Chondrocyte (in vitro differentiated cells): ENCODE results near the gene HYCC2. TPM values are rescaled to one million over a fixed set of nuclear protein-coding genes. Genes with fewer than 3 reads are reported as not detected.
"Not testable (repeated sequence)": the region's sequence is repeated elsewhere in the genome, so short reads cannot be mapped to it uniquely, and the experiment has no call there.

Experiments
- DNase-seq: peaks from one replicate; pipeline ENCODE4 v3.0.0; 2021; ENCODE audit warnings: mixed read lengths, low spot score
- H3K27ac Mint-ChIP-seq: one replicate; pipeline ENCODE4 v1.8.0; 2021; ENCODE audit warnings: mild to moderate bottlenecking, moderate library complexity, mixed read lengths; ENCODE audit not compliant: unreplicated experiment
- H3K27me3 Mint-ChIP-seq: 2 replicates; pipeline ENCODE4 v1.8.0; 2021; ENCODE audit warnings: low read depth, mixed read lengths
- H3K36me3 Mint-ChIP-seq: 2 replicates; pipeline ENCODE4 v1.8.0; 2021; ENCODE audit warnings: low read depth, mixed read lengths
- H3K4me1 Mint-ChIP-seq: 2 replicates; pipeline ENCODE4 v1.8.0; 2021; ENCODE audit warnings: low read depth, mild to moderate bottlenecking, mixed read lengths
- H3K4me3 Mint-ChIP-seq: one replicate; pipeline ENCODE4 v1.8.0; 2021; ENCODE audit warnings: mild to moderate bottlenecking, moderate library complexity, mixed read lengths; ENCODE audit not compliant: unreplicated experiment
- H3K9me3 Mint-ChIP-seq: 2 replicates; pipeline ENCODE4 v1.8.0; 2021; ENCODE audit warnings: low read depth, mixed read lengths
- total RNA-seq: library from RNA; stranded (reverse); gene quantifications from 3 replicates; pipeline ENCODE4 v1.2.1, GENCODE V29; 2021
- TF ChIP-seq, protein P1 (sequence below): fragments of 200-600 bp; sonication (generic); IDR thresholded peaks from 2 replicates; pipeline ENCODE4 v1.5.0; 2021; ENCODE audit warnings: antibody characterized with exemption, mild to moderate bottlenecking, moderate library complexity

Gene HYCC2
- total RNA-seq, 1 donor from 2014 or later = 12.0 TPM

DNA sequence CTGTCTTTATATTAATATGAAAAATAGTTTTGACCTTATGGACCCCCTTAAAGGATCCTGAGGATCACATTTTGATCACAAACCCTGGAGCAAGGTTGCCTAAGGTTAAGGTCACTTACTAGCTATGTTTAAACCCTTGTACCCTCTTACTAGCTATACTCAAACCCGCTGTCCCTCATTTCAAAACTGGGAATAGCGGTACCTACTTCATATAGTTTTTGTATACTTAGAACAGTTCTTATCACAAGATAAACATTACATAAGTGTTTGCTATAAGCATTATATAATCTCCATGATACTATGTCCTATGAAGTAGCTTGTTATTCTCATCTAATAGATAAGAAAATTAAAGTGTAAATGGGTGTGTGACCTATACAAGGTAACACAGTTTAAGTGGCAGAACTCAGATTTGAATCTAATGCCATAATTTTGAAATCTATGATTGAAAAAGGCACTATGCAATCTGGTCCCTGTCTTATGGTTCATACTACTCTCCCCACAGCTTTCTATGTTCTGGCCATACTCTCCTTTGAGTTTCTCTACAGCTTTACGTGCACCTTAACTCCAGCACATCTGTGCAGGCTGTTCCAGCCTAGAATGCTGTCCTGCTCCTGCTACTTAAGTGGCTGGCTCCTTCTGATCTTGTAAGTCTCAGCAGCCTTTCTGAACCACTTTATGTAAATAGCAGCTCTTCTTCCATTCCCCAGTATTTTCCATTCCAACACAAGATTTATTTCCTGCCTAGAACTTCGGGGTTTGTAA, 30.4 kb downstream of the HYCC2 start:
- TF ChIP-seq, protein P1, sequence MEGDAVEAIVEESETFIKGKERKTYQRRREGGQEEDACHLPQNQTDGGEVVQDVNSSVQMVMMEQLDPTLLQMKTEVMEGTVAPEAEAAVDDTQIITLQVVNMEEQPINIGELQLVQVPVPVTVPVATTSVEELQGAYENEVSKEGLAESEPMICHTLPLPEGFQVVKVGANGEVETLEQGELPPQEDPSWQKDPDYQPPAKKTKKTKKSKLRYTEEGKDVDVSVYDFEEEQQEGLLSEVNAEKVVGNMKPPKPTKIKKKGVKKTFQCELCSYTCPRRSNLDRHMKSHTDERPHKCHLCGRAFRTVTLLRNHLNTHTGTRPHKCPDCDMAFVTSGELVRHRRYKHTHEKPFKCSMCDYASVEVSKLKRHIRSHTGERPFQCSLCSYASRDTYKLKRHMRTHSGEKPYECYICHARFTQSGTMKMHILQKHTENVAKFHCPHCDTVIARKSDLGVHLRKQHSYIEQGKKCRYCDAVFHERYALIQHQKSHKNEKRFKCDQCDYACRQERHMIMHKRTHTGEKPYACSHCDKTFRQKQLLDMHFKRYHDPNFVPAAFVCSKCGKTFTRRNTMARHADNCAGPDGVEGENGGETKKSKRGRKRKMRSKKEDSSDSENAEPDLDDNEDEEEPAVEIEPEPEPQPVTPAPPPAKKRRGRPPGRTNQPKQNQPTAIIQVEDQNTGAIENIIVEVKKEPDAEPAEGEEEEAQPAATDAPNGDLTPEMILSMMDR = no peak
- no peak overlapping the region for H3K4me3 Mint-ChIP-seq
- no peak overlapping the region for H3K27ac Mint-ChIP-seq
- DNase-seq = no peak
- H3K4me1 Mint-ChIP-seq = peaks cover 6% of the 10 kb centered on the region
- H3K36me3 Mint-ChIP-seq = peaks cover 4% of the 10 kb centered on the region
- peaks cover 5% of the 10 kb centered on the region for H3K9me3 Mint-ChIP-seq
- no peaks in the 10 kb centered on the region for H3K27me3 Mint-ChIP-seq

DNA sequence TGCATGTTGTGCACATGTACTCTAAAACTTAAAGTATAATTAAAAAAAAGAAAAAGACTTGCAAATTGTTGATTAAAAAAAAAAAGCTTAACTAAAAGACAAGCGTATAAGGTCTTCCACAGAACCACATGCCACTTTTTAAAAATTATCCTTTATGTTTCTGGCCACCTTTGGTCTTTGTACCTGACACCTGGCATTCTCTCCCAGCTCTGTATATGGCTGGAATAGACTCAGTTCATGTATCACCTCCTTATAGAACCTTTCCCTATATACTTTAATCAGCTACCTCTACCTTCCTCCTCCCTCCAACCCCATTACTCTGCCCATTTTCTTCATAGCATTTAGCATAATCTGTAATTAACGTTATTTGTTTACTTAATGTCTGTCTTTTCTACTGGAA, 32.6 kb downstream of the HYCC2 start:
- Mint-ChIP-seq H3K27me3 (no peaks in the 10 kb centered on the region), H3K9me3 (peaks cover 5% of the 10 kb centered on the region), H3K4me1 (peaks cover 6% of the 10 kb centered on the region), H3K36me3 (peaks cover 8% of the 10 kb centered on the region), H3K4me3 (no peak overlapping the region), H3K27ac (peak overlapping the region; percentile 51)
- DNase-seq = no peak
- TF ChIP-seq, protein P1 = no peak

DNA sequence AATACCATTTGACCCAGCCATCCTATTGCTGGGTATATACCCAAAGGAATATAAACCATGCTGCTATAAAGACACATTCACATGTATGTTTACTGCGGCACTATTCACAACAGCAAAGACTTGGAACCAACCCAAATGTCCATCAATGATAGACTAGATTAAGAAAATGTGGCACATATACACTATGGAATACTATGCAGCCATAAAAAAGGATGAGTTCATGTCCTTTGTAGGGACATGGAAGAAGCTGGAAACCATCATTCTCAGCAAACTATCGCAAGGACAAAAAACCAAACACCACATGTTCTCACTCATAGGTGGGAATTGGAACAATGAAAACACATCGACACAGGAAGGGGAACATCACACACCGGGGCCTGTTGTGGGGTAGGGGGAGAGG, 33.1 kb downstream of the HYCC2 start:
- not testable (repeated sequence) for H3K36me3 Mint-ChIP-seq, H3K9me3 Mint-ChIP-seq, DNase-seq, H3K27me3 Mint-ChIP-seq, H3K27ac Mint-ChIP-seq, H3K4me1 Mint-ChIP-seq, H3K4me3 Mint-ChIP-seq

DNA sequence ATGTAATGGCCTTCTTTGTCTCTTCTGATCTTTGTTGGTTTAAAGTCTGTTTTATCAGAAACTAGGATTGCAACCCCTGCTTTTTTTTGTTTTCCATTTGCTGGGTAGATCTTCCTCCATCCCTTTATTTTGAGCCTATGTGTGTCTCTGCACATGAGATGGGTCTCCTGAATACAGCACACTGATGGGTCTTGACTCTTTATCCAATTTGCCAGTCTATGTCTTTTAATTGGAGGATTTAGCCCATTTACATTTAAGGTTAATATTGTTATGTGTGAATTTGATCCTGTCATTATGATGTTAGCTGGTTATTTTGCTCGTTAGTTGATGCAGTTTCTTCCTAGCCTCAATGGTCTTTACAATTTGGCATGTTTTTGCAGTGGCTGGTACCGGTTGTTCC, 37.1 kb downstream of the HYCC2 start:
- H3K27ac Mint-ChIP-seq, H3K4me1 Mint-ChIP-seq, DNase-seq, H3K9me3 Mint-ChIP-seq, H3K4me3 Mint-ChIP-seq, H3K36me3 Mint-ChIP-seq, H3K27me3 Mint-ChIP-seq: not testable (repeated sequence)

DNA sequence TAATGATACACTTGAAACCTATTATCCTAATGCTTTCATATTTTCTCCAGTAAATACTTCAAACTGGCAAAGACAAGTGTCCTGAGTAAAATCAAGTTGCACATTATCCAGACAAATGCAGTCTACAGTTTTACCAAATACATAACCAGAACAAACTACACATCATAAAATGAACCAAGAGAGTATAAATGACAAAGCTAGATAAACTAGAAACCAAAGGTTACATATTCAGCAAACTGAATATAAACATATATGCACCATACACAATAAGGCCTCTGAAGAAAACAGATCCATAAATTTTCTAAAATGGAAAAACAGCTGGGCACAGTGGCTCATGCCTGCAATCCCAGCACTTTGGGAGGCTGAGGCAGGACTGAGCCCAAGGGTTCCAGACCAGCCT, 47.0 kb downstream of the HYCC2 start:
- DNase-seq = no peak
- TF ChIP-seq, protein P1 = no peak
- no peaks in the 10 kb centered on the region for H3K27me3 Mint-ChIP-seq
- no peak overlapping the region for H3K4me3 Mint-ChIP-seq
- H3K27ac Mint-ChIP-seq = no peak overlapping the region
- no peaks in the 10 kb centered on the region for H3K4me1 Mint-ChIP-seq
- H3K36me3 Mint-ChIP-seq = peaks cover 15% of the 10 kb centered on the region
- peaks cover 2% of the 10 kb centered on the region for H3K9me3 Mint-ChIP-seq

DNA sequence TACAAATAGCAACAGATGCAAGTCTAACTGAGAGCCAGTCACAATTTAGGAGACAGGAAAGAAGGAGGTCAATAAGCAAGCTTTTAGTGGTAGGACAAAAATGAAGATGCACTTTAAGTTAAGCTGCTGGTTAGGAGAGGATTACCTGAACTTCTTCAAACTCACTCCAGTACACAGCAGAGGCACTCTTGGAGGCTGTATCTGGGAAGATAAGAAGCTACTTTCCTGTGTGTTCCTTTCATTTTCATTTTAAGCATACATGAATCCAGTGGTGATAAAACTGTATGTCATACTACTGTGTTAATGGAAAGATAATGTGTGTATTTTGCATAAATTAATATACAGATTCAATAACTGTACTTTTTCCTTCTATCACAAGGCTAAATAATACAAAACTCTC, 49.6 kb downstream of the HYCC2 start:
- no peak for DNase-seq
- H3K4me1 Mint-ChIP-seq = no peaks in the 10 kb centered on the region
- H3K36me3 Mint-ChIP-seq = peaks cover 14% of the 10 kb centered on the region
- TF ChIP-seq, protein P1 = no peak
- no peaks in the 10 kb centered on the region for H3K27me3 Mint-ChIP-seq
- no peak overlapping the region for H3K27ac Mint-ChIP-seq
- H3K9me3 Mint-ChIP-seq = peaks cover 2% of the 10 kb centered on the region
- H3K4me3 Mint-ChIP-seq = no peak overlapping the region

Other genes with a start within 250 kb of the HYCC2 start
- 46.7 to 66.0 TPM (median 58.4 TPM) in 3 replicates for gene CLK1, start 207.0 kb downstream of the HYCC2 start, total RNA-seq
- 34.8 to 41.2 TPM (median 37.1 TPM) in 3 replicates for gene PPIL3, start 182.6 kb downstream of the HYCC2 start, total RNA-seq
- gene NIF3L1, start 182.3 kb downstream of the HYCC2 start, total RNA-seq = 14.8 to 22.2 TPM (median 17.5 TPM) in 3 replicates
- gene ORC2, start 108.0 kb downstream of the HYCC2 start, total RNA-seq = 19.2 to 35.6 TPM (median 19.8 TPM) in 3 replicates
- gene NDUFB3, start 330 bp upstream of the HYCC2 start, total RNA-seq = 59.2 to 94.1 TPM (median 66.2 TPM) in 3 replicates
- gene CFLAR, start 44.5 kb upstream of the HYCC2 start, total RNA-seq = 29.0 to 38.3 TPM (median 35.8 TPM) in 3 replicates
- 0.05 to 0.15 TPM in 2 of 3 replicates, not detected in the other for gene CASP10, start 111.5 kb upstream of the HYCC2 start, total RNA-seq
- 3.0 to 7.6 TPM (median 4.0 TPM) in 3 replicates for gene CASP8, start 188.9 kb upstream of the HYCC2 start, total RNA-seq